A673 (cell line): ENCODE measurements around the gene ASPSCR1. TPM values are rescaled to one million over a fixed set of nuclear protein-coding genes. Genes with fewer than 3 reads are reported as not detected.

Source experiments
- BruUV-seq: library from RNA; stranded (reverse); fragments of 400-500 nt; replicated peaks from 2 replicates; lab custom pipeline; 2021; lab: Mats Ljungman, UMichigan
- CTCF ChIA-PET: fragments of 300-600 bp; sonication (Branson Sonifier 250); formaldehyde crosslinking; loops from one replicate; lab custom pipeline; 2022; ENCODE audit warnings: antibody characterized with exemption; lab: Charles Lee
- POLR2A ChIA-PET: fragments of 300-600 bp; sonication (Branson Sonifier 250); formaldehyde crosslinking; loops from one replicate; lab custom pipeline; 2022; ENCODE audit warnings: antibody characterized with exemption; ENCODE audit not compliant: low non-redundant PET; lab: Charles Lee
- DNase-seq: peaks from one replicate; pipeline ENCODE4 v3.0.0-alpha.2; 2015; ENCODE audit warnings: low spot score
- H3K27ac ChIP-seq: fragments of 200-600 bp; sonication (generic); 2 replicates; pipeline ENCODE4 v1.5.1; 2016; ENCODE audit warnings: mixed run types, low read depth, mild to moderate bottlenecking, mixed read lengths, antibody characterized with exemption, low read length; ENCODE audit not compliant: poor library complexity, severe bottlenecking
- H3K27me3 ChIP-seq: fragments of 200-600 bp; sonication (generic); replicated peaks from 2 replicates; pipeline ENCODE4 v1.6.1; 2017; ENCODE audit warnings: mixed run types, low read depth, mild to moderate bottlenecking, mixed read lengths, antibody characterized with exemption, low read length; ENCODE audit not compliant: insufficient read depth, poor library complexity
- H3K36me3 ChIP-seq: fragments of 200-600 bp; sonication (generic); 2 replicates; pipeline ENCODE4 v1.6.1; 2016; ENCODE audit warnings: mixed run types, mild to moderate bottlenecking, mixed read lengths, antibody characterized with exemption, low read length; ENCODE audit not compliant: insufficient read depth, poor library complexity, severe bottlenecking
- H3K4me1 ChIP-seq: fragments of 200-600 bp; sonication (generic); 2 replicates; pipeline ENCODE4 v1.6.1; 2017; ENCODE audit warnings: mixed run types, mild to moderate bottlenecking, mixed read lengths, antibody characterized with exemption, low read length; ENCODE audit not compliant: insufficient read depth, poor library complexity, severe bottlenecking
- H3K4me3 ChIP-seq: fragments of 200-600 bp; sonication (generic); 2 replicates; pipeline ENCODE4 v1.5.1; 2016; ENCODE audit warnings: low read depth, mixed run types, mild to moderate bottlenecking, mixed read lengths, low read length; ENCODE audit not compliant: poor library complexity, severe bottlenecking
- H3K9me3 ChIP-seq: fragments of 200-600 bp; sonication (generic); 2 replicates; pipeline ENCODE4 v1.6.1; 2016; ENCODE audit warnings: mixed run types, low read depth, mild to moderate bottlenecking, mixed read lengths, antibody characterized with exemption, low read length; ENCODE audit not compliant: poor library complexity, severe bottlenecking
- EZH2 ChIP-seq: fragments of 200-600 bp; sonication (generic); IDR thresholded peaks from 2 replicates; pipeline ENCODE4 v1.6.1; 2017; ENCODE audit warnings: borderline replicate concordance, low read depth, mild to moderate bottlenecking, mixed read lengths, antibody characterized with exemption, low read length; ENCODE audit not compliant: poor library complexity, severe bottlenecking
- intact Hi-C: fragments of 100-400 bp; cut with micrococcal nuclease; formaldehyde crosslinking; loops from one replicate; pipeline ENCODE4 v1.10.0; 2022; ENCODE audit not compliant: unreplicated experiment
- total RNA-seq: library from RNA; stranded (reverse); gene quantifications from 2 replicates; pipeline ENCODE4 v1.2.3, GENCODE V29; 2021
- TF ChIP-seq, protein P1 (sequence below): fragments of 300-800, 200-600 bp; sonication (generic); conservative IDR thresholded peaks from 2 replicates; pipeline ENCODE4 v1.5.1; 2017; ENCODE audit warnings: low read depth, mild to moderate bottlenecking, antibody characterized with exemption, low read length, moderate library complexity, mixed read lengths

Gene ASPSCR1
- total RNA-seq, 1 experiment from 2014 or later = 46.2 TPM

DNA sequence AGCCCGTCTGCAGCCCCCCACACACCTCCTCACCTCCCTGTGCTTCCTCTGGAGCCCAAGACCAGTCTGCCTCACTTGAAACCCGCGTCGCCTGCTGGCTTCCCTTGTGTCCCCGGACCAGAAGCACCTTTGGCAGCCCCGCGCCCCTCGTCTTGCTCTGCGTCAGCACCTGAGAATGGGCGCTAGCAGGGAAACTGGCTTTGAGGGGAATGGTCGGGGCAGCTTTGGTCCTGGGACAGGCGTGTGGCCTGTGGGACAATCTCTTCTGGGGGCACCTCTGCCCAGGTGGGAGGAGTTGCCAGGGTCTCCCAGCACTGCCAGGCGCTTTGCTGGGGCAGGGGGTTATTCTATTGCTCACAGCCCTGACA, 46.3 kb upstream of the ASPSCR1 start:
- Histone ChIP-seq H3K27ac (no peak overlapping the region), H3K27me3 (no peaks in the 10 kb centered on the region), H3K9me3 (no peaks in the 10 kb centered on the region), H3K4me1 (peaks cover 11% of the 10 kb centered on the region), H3K4me3 (no peak overlapping the region), H3K36me3 (peaks cover 11% of the 10 kb centered on the region)
- DNase-seq = no peak
- intact Hi-C loops = no loop called here
- CTCF ChIA-PET = no interaction called here
- POLR2A ChIA-PET = no interaction called here
- TF ChIP-seq, protein P1, sequence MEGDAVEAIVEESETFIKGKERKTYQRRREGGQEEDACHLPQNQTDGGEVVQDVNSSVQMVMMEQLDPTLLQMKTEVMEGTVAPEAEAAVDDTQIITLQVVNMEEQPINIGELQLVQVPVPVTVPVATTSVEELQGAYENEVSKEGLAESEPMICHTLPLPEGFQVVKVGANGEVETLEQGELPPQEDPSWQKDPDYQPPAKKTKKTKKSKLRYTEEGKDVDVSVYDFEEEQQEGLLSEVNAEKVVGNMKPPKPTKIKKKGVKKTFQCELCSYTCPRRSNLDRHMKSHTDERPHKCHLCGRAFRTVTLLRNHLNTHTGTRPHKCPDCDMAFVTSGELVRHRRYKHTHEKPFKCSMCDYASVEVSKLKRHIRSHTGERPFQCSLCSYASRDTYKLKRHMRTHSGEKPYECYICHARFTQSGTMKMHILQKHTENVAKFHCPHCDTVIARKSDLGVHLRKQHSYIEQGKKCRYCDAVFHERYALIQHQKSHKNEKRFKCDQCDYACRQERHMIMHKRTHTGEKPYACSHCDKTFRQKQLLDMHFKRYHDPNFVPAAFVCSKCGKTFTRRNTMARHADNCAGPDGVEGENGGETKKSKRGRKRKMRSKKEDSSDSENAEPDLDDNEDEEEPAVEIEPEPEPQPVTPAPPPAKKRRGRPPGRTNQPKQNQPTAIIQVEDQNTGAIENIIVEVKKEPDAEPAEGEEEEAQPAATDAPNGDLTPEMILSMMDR = no peak
- no peak for TF ChIP-seq EZH2
- no TSS peak for BruUV-seq

DNA sequence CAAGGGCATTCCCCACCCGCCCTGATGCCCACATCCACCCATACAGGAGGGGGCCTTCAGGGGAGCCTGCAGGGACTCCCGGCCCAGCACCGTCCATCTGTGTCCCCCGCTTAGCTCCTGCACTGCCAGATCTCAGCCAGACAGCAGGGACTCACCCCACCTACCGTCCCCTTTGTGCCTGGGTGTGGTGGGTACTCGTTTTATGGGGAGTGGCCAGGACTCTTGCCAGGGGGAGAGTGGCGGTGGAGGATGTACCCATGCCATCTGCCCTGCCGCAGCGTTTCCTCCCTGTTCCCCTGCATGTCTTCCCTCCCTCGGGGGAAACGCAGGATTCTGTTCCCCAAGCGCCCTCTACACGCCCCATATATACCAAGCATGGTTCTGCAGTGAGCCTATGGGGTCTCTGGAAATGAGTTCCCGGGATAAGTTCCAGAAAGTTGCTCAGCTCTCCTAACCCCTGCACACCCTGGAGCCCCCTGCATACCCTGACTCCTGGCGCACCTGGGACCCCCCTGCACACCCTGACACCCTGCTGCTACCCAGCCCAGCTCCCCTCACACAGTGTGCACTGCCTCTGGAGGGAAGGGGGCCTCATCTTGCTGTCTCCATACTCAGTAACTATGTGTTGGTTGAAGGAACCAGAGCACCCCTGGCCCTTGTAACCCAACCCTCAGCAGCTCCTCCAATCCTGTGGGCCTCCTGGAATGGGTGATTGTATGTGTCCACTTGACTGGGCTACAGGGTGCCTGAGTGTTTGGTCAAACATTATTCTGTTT, 45.7 kb upstream of the ASPSCR1 start:
- Histone ChIP-seq H3K27ac (no peak overlapping the region), H3K4me3 (no peak overlapping the region), H3K27me3 (no peaks in the 10 kb centered on the region), H3K4me1 (peaks cover 11% of the 10 kb centered on the region), H3K9me3 (no peaks in the 10 kb centered on the region), H3K36me3 (peaks cover 11% of the 10 kb centered on the region)
- peak; percentile 37 for DNase-seq
- ChIA-PET POLR2A (no interaction called here), CTCF (no interaction called here)
- TF ChIP-seq EZH2 = no peak
- TF ChIP-seq, protein P1 = no peak
- BruUV-seq = no TSS peak
- intact Hi-C loops = no loop called here

- TF ChIP-seq, protein P1 = no peak
- no peak for TF ChIP-seq EZH2
- H3K4me1 ChIP-seq = peaks cover 13% of the 10 kb centered on the region
- no peak overlapping the region for H3K4me3 ChIP-seq
- no peaks in the 10 kb centered on the region for H3K27me3 ChIP-seq
- CTCF ChIA-PET = no interaction called here
- intact Hi-C loops = no loop called here
- BruUV-seq = TSS peak; percentile 15
- no peak for DNase-seq
- POLR2A ChIA-PET = no interaction called here
- no peak overlapping the region for H3K27ac ChIP-seq
- H3K36me3 ChIP-seq = peaks cover 11% of the 10 kb centered on the region
- no peaks in the 10 kb centered on the region for H3K9me3 ChIP-seq
Measured at GRCh38 chr17:81932333-81932983, 45.0 kb upstream of the ASPSCR1 start.
